RWPE1 (cell line): Measurements from ENCODE around the gene SLC39A12.
A peak's percentile ranks its signal among the peaks of the same experiment; 100 is the strongest.

Experiments
- CTCF ChIA-PET: fragments of 350-600 bp; sonication (Branson Sonifier 250); formaldehyde crosslinking; extraction: SDS; loops from one replicate; lab custom pipeline; 2021; lab: Yijun Ruan, JAX
- POLR2A ChIA-PET: fragments of 400-600 bp; formaldehyde crosslinking; extraction: SDS; loops from one replicate; lab custom pipeline; 2020; ENCODE audit warnings: antibody characterized with exemption; ENCODE audit not compliant: low non-redundant PET; lab: Yijun Ruan, JAX
- DNase-seq: peaks from one replicate; pipeline ENCODE4 v3.0.0; 2012; ENCODE audit warnings: low spot score
- H3K27ac ChIP-seq: fragments of 450-650 bp; 2 replicates; pipeline ENCODE4 v1.5.1; 2017
- CTCF ChIP-seq: fragments of 450-650 bp; conservative IDR thresholded peaks from 2 replicates; pipeline ENCODE4 v1.5.1; 2017; ENCODE audit warnings: low read depth, mild to moderate bottlenecking

Gene SLC39A12

GRCh38 chr10:17951868-17952371 lies at the start of gene SLC39A12:
Gene SLC39A12 (plus strand): TSS chr10:17951918. CDS start chr10:17953277, 1,359 bp downstream.
- no peak for DNase-seq
- ChIA-PET POLR2A (no interaction called here), CTCF (no interaction called here)
- TF ChIP-seq CTCF, result no peak
- no peak within 1 kb of the TSS for H3K27ac ChIP-seq

GRCh38 chr10:17904564-17904963 lies 47.2 kb upstream of the SLC39A12 start:
- ChIA-PET POLR2A (no interaction called here), CTCF (no interaction called here)
- no peak overlapping the region for H3K27ac ChIP-seq
- no peak for TF ChIP-seq CTCF
- DNase-seq, result no peak

- peak; percentile 15 for DNase-seq
- H3K27ac ChIP-seq, result no peak overlapping the region
- no peak for TF ChIP-seq CTCF
- CTCF ChIA-PET, result no interaction called here
- POLR2A ChIA-PET, result no interaction called here
These were observed 46.2 kb upstream of the SLC39A12 start for GRCh38 chr10:17905491-17905890.

- POLR2A ChIA-PET, result no interaction called here
- CTCF ChIA-PET, result interaction anchor here (0.6 kb wide), 1 partner anchor 307 kb away, joined by 3 read pairs; no protein-coding TSS in a partner anchor
- no peak overlapping the region for H3K27ac ChIP-seq
- DNase-seq, result no peak
- no peak for TF ChIP-seq CTCF
These were observed 45.7 kb upstream of the SLC39A12 start for GRCh38 chr10:17906002-17906401.

GRCh38 chr10:17907641-17908040 lies 44.1 kb upstream of the SLC39A12 start:
- no peak for DNase-seq
- ChIA-PET POLR2A (no interaction called here), CTCF (interaction anchor here (0.5 kb wide), 1 partner anchor 186 kb away, joined by 5 read pairs; no protein-coding TSS in a partner anchor)
- H3K27ac ChIP-seq, result no peak overlapping the region
- no peak for TF ChIP-seq CTCF

- CTCF ChIA-PET, result interaction anchor here (0.7 to 1.0 kb wide), 4 partner anchors 294 to 477 kb away, joined by 3 read pairs; no protein-coding TSS in a partner anchor
- POLR2A ChIA-PET, result no interaction called here
- peak; percentile 77 for TF ChIP-seq CTCF
- peak; percentile 34 for DNase-seq
- H3K27ac ChIP-seq, result no peak overlapping the region
These were observed 41.5 kb upstream of the SLC39A12 start for GRCh38 chr10:17910125-17910789.
